TTC549 (cell line): Measurements from ENCODE around the gene PAXIP1.
"Not testable (repeated sequence)": the region's sequence is repeated elsewhere in the genome, so short reads cannot be mapped to it uniquely, and the experiment has no call there.

Source experiments
- FAIRE-seq: peaks from 2 replicates; lab custom pipeline; 2012; peaks lifted over from hg19 to GRCh38; lab: Jason Lieb, UNC

The PAXIP1 gene

DNA sequence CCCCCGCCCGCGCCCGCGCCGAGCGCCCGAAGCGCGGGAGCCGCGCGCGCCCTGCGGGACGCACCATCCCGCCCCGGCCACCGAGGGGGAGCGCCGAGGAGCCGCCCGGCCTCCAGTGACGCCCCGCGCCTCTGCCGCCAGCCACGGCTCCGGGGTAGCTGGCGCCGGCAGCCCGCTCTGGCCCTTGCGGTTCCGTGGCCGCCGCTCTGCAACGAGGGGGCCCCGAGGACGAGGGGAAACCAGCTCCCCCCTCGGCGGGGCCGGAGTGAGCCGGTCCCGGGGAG lies at the start of gene PAXIP1:
TSS of gene PAXIP1 (minus strand) at position 33 of the 284 bp plus-strand sequence. CDS start 195 bp downstream, outside the sequence.
- no peak for FAIRE-seq

- no peak for FAIRE-seq
Measured at GRCh38 chr7:155051355-155051754, 48.4 kb upstream of the PAXIP1 start.

DNA sequence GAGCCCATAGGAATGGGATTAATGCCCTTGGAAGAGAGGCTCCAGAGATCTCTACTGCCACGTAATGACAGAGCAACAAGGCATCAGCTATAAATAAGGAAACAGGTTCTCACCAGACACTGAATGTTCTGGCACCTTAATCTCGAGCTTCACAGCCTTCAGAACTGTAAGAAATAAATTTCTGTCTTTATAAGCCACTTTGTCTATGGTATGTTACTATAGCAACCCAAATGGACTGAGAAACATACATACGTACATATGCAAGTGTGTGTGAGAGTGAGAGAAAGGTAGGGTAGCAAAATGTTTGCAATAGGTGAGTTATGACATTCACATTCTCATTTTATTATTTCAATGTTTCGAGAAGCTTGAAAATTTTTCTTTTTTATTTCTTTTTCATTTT lies 45.1 kb upstream of the PAXIP1 start:
- FAIRE-seq: no peak

DNA sequence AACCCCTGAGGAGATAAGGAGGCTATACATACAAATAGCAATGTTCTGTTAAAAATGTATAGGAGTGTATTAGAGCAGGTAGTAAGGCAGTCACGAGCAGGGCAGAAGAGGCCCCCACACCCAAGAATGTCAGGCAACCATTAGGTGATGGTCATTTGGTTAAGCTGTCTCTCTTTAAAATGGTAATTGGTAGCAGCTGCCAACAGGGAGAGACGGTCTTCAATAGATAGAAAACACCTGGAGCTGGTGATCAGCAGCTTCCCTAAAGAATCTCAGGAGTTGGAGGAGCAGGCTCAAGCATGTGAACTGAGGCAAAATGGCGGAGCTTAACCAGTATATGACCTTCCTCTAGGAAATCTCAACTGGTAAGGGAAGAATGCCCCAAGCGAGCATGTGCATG lies 40.8 kb upstream of the PAXIP1 start:
- no peak for FAIRE-seq

DNA sequence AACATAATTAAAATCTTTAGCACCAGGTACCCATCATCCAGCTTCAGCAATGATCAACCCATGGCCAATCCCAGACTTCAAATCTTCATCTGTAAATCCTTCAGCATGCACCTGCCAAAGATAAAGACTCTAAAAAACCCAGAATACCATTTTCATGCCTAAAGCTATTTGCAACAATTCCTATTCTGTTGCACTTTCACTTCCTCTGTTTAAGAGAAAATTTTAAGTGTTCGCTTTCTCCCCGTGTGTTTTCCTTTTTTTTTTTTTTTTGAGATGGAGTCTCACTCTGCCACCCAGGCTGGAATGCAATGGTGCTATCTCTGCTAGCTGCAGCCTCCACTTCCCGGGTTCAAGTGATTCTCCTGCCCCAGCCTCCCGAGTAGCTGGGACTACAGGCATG lies 35.4 kb upstream of the PAXIP1 start:
- no peak for FAIRE-seq

GRCh38 chr7:155034495-155034894 lies 31.6 kb upstream of the PAXIP1 start:
- not testable (repeated sequence) for FAIRE-seq

DNA sequence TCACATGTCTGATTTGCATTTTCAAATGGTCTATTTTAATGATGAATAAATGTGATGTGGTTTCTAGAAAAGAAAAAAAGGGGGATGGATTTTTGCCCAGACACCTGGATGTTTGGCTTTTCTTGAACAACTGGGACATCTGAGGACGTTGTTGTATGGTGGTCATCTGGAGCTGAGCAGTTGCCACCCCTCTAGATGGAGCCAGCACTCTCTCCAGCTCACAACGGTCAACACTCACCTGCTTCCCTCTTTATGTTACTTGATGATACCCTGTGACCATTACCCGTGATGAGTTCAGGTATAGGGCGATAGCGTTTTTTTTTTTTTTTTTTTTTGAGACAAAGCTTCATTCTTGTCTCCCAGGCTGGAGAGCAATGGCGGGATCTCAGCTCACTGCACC lies 30.1 kb upstream of the PAXIP1 start:
- FAIRE-seq: no peak

- no peak for FAIRE-seq
Measured at GRCh38 chr7:155027879-155028278, 25.0 kb upstream of the PAXIP1 start.

DNA sequence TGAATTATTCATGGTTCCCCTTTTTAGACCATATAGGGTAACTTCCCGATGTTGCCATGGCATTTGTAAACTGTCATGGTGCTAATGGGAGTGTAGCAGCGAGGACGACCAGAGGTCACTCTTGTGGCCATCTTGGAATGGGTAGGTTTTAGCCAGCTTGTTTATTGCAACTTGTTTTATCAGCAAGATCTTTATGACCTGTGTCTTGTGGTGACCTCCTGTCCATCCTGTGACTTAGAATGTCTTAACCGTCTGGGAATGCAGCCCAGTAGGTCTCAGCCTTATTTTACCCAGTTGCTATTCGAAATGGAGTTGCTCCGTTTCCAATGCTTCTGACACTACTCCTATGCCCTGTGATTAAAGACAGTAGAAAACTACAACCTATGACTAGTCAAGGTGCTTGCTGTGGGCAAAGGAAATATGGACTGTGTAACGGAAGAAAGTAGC lies 18.8 kb upstream of the PAXIP1 start:
- FAIRE-seq: no peak

GRCh38 chr7:155020996-155021395 lies 18.1 kb upstream of the PAXIP1 start:
- no peak for FAIRE-seq

- FAIRE-seq: no peak
Measured at GRCh38 chr7:155017834-155018233, 14.9 kb upstream of the PAXIP1 start.

DNA sequence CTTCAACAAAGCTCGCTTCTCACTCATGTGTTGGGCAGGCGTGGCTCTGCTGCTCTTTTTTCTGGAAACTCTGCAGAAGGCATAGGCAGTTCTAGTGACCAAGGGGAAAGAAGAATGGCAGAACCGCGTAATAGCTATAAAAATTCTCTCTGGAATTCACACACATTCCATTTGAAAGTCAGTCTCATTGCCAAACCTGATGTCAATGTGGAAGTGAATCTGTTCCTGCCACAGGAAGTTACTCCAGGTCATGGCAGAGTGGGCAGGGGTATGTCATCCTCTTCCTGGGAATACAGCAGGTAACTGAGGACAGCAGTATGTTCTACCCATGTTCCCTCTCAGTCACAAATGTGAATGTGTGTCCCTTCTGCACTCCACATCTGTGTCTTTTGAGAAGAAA lies 8.2 kb upstream of the PAXIP1 start:
- no peak for FAIRE-seq

- no peak for FAIRE-seq
Measured at GRCh38 chr7:155009570-155010157, 6.7 kb upstream of the PAXIP1 start.

GRCh38 chr7:155007947-155008346 lies 5.0 kb upstream of the PAXIP1 start:
- no peak for FAIRE-seq

DNA sequence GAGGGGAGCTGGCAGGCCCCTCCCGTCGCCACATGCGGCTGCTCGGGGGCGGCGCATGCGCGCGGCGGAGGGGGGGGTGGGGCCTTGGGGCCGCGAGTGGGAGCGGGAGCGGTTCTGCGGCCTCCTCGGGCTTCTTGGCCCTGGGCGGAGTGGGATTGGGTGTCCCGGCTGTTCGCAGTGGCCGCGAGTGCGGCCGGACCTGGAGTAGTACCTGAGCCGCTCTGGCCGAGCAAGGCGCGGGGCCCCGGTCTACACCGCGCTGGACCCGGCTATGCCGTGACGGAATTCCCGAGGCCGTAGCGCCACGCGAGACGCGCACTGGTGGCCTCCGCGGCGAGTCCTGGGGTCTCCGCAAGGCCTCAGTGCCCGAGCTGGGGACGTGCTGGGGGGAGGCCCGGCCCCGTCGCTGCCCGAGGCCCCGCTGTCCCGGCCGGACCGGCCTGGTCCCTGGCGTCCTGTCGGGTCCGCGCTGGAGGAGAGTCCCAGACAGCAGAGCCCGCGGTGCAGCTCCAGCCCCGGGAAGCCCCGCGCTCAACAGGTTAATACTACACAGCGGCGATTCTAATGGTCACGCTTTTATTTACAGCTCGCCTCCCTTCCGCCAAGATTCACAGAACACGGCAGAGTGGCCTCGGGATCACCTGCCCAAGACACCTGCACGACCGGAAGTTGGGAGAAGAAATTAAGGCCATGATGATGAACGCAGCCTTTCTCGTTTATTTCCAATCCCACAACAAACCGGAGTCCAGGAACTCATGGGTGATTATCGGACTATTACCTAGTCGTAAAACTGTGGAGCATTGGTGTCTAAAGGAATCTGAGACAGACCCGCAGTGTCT lies 671 bp upstream of the PAXIP1 start:
- FAIRE-seq: no peak

DNA sequence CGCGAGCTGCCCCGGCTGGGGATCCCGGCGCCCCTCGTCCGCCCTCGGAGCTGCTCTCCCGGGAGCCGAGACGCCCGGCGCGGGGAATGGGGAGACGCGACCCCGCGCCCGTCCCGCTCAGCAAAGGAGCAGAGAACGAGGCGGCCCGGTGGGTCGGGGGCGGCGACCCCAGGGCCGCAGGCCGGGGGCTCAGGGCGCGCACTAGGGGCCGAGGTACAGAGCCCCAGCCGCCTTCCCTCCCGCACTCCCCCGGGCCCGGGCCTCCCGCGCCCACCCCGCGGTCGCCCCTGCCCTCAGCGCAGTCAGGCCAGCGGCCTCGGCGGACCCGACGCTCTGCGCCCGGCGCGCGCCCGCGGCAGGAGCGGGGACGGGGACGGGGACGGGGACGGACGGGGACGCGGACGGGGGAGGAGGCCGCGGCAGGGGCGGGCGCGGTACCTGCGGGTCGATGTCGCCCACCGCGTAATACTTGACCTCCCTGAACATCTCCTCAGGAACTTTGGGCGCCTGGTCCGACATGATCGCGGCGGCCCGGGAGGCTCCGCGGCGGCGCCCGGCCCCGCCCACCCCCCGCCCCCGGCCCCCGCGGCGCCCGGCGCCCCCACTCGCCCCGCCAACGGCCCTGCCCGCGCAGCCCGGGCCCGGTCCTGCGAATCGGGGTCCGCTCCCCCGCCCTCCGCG lies 373 bp downstream of the PAXIP1 start:
- no peak for FAIRE-seq

DNA sequence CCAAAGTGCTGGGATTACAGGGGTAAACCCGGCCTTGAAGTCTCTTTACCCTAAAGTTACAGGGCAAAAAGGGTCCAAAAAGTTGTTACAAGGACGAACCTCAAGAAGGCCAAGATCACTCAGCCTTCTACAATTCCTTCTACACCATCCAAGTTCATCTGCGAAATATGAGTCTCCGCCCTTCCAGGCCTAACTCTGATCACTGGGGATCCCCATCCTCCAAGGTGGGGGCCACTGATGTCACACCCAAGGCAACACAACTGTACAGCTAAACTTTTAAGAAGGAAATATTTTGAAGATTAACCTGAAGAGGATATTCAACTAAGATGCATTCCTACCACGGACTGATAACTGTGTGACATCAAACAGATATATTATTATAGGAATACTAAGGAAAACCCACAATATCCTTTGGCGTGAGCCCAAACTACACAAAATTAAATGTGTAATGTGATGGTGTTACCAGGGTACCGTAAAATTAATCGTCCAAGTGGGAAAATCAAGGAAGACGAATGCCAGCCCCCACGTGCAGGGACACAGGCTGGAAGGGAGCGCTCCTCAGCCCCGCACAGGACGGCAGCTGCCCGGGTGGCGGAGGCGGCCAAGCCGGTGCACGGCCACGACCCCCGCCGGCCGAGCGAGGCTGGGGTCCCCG lies 1.0 kb downstream of the PAXIP1 start:
- no peak for FAIRE-seq

DNA sequence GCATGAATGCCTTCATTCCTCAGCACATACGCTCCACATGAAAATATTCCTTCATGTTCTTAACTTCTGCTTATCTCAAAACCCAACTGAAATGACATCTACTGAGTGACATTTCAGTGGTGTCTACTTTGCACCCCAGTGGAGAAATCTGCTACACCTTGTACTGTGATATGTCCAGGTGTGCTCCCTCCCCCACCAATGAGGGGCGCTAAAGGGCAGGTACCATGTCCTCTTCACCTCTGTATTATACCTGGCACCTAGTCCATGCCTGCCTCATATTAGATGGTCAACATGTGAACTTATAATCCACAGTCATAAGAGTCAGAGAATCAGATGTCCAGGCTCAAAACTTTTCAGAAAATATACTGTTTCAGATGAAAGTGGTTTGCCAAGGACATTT lies 2.1 kb downstream of the PAXIP1 start:
- FAIRE-seq: no peak

DNA sequence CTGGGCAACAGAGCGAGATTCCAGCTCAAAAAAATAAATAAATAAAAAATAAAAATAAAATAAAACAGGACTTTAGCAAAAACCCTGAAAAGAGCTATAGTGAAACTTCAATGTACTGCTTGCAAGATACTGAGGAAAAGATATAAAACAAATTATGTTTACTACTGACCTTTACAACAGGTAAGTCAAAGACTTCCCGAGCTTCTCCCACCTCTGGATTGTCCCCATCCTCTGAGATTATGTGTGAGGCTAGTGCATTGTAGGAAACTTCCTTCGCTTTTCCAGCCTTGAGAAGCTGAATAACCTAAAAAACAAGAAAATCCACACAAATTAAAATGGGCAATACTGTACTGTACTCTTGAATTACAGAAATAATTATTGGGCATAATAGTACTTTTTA lies 4.4 kb downstream of the PAXIP1 start:
- FAIRE-seq: no peak

GRCh38 chr7:154997840-154998370 lies 5.0 kb downstream of the PAXIP1 start:
- FAIRE-seq: no peak

GRCh38 chr7:154996756-154997155 lies 6.2 kb downstream of the PAXIP1 start:
- no peak for FAIRE-seq

DNA sequence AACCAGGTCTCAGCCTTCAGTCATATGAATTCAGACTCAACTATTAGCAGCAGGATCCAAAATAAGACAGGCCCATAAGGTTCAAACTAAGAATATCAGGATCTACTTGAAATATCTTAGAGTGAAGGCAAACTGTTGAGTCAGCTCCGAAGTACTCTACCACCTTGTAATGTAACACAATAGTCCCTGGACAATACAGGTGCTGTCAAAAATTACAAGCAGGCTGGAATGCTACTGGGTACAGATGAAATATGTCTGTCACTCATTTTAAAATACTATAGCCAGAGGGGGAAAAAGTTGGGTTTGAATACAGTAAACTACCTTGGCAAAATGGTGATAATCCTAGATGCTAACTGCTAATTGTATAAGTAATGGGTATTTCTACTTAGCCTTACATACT lies 6.8 kb downstream of the PAXIP1 start:
- no peak for FAIRE-seq

DNA sequence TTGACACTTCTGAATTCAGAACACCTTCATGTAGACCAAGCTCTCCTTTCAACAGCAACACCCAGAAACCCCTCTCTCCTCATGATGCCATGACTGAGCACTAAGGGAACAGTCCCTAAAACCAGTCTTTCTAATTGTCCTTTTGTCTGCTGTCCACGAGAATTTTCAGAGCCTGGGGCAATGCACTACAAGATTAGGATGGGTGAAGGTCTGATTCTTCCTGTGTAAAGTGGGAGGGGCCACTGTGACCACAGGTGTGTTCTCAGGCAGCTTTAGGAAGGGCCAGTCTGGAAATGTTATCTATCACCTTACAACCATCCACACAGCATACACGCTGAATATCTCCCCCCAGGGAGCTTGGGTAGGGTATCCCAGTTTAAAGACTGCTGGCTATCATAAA lies 7.9 kb downstream of the PAXIP1 start:
- no peak for FAIRE-seq
